Measurements from ENCODE around the gene CHTF18.

DNA sequence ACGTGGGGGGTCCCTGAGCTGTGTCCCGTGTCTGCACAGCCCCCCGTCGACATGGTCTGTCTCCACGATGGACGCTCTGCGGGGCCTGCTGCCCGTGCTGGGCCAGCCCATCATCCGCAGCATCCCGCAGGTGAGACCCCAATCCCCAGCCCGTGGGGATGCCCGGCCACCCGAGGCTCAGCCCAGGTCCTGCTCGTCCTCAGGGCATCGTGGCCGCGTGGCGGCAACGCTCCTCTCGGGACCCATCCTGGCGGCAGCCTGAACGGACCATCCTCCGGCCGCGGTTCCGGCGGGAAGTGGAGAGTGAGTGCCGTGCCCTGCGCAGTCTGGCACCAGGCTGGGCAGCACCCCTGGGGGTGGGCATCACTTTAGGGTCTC lies 22.9 kb upstream of the CHTF18 start:
- TF ChIP-seq, protein P1, sequence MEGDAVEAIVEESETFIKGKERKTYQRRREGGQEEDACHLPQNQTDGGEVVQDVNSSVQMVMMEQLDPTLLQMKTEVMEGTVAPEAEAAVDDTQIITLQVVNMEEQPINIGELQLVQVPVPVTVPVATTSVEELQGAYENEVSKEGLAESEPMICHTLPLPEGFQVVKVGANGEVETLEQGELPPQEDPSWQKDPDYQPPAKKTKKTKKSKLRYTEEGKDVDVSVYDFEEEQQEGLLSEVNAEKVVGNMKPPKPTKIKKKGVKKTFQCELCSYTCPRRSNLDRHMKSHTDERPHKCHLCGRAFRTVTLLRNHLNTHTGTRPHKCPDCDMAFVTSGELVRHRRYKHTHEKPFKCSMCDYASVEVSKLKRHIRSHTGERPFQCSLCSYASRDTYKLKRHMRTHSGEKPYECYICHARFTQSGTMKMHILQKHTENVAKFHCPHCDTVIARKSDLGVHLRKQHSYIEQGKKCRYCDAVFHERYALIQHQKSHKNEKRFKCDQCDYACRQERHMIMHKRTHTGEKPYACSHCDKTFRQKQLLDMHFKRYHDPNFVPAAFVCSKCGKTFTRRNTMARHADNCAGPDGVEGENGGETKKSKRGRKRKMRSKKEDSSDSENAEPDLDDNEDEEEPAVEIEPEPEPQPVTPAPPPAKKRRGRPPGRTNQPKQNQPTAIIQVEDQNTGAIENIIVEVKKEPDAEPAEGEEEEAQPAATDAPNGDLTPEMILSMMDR (conservative IDR thresholded peaks at IDR 0.05; ENCODE audit: low read length): no peak
- TF ChIP-seq EZH2phosphoT487 (IDR thresholded peaks at IDR 0.05; ENCODE audit: borderline replicate concordance): no peak

Data from Loucy (cell line).